Natural killer cell (primary cell): ENCODE measurements around the gene GCNT2. TPM values are rescaled to one million over a fixed set of nuclear protein-coding genes. Genes with fewer than 3 reads are reported as not detected.
"Not testable (repeated sequence)": the region's sequence is repeated elsewhere in the genome, so short reads cannot be mapped to it uniquely, and the experiment has no call there.

Experiments
- ATAC-seq, 3 donors: fragments of 150-1000 bp in 2 of 3; fragments of 200-7000 bp in 1 of 3; cut with Tn5 transposase; 1 replicate in 1 of 3; 2 replicates in 2 of 3; pipeline ENCODE4 v1.10.0; 2021; ENCODE audit warnings: mild to moderate bottlenecking in 2 of 3, moderate library complexity in 2 of 3
- DNase-seq, 2 donors: peaks; one replicate each; pipeline versions ENCODE4 v3.0.0 to v3.0.0-alpha.2; 2013 to 2021; ENCODE audit warnings: mixed read lengths in 1 of 2
- H3K27ac ChIP-seq: one replicate; pipeline ENCODE4 v1.5.1; 2013; ENCODE audit warnings: mild to moderate bottlenecking, low read length
- H3K27me3 ChIP-seq: one replicate; pipeline ENCODE4 v1.6.1; 2013; ENCODE audit warnings: low read length; ENCODE audit not compliant: control insufficient read depth, insufficient read depth
- H3K36me3 ChIP-seq: one replicate; pipeline ENCODE4 v1.6.1; 2013; ENCODE audit warnings: low read length; ENCODE audit not compliant: control insufficient read depth, insufficient read depth
- H3K4me1 ChIP-seq: one replicate; pipeline ENCODE4 v1.6.1; 2013; ENCODE audit warnings: low read length; ENCODE audit not compliant: control insufficient read depth, insufficient read depth
- H3K4me3 ChIP-seq: one replicate; pipeline ENCODE4 v1.5.1; 2013; ENCODE audit warnings: low read length
- H3K9me3 ChIP-seq: one replicate; pipeline ENCODE4 v1.6.1; 2013; ENCODE audit warnings: low read length; ENCODE audit not compliant: control insufficient read depth, insufficient read depth
- H3K27ac Mint-ChIP-seq, 2 donors: one replicate each; pipeline ENCODE4 v1.8.0; 2022; ENCODE audit warnings: mild to moderate bottlenecking in 2 of 2, mixed read lengths in 2 of 2, moderate library complexity in 1 of 2
- H3K27me3 Mint-ChIP-seq, 2 donors: one replicate each; pipeline ENCODE4 v1.8.0; 2022; ENCODE audit warnings: low read depth in 2 of 2, mixed read lengths in 2 of 2
- H3K36me3 Mint-ChIP-seq: one replicate; pipeline ENCODE4 v1.8.0; 2022; ENCODE audit warnings: mixed read lengths
- H3K4me1 Mint-ChIP-seq, 2 donors: one replicate each; pipeline ENCODE4 v1.8.0; 2022; ENCODE audit warnings: mixed read lengths in 2 of 2
- H3K4me3 Mint-ChIP-seq: one replicate; pipeline ENCODE4 v1.8.0; 2022; ENCODE audit warnings: mild to moderate bottlenecking, moderate library complexity, mixed read lengths
- H3K9me3 Mint-ChIP-seq, 2 donors: one replicate each; pipeline ENCODE4 v1.8.0; 2022; ENCODE audit warnings: mixed read lengths in 2 of 2
- CTCF ChIP-seq: fragments of 200-600 bp; IDR thresholded peaks from one replicate; pipeline ENCODE4 v1.8.0; 2022; ENCODE audit warnings: antibody characterized with exemption
- WGBS: methylation state at CpG from one replicate; pipeline ENCODE4 v1.1.7; 2013; ENCODE audit warnings: missing lambda C conversion rate; ENCODE audit not compliant: insufficient coverage; 5-methylcytosine and 5-hydroxymethylcytosine counted together
- intact Hi-C: fragments of 100-400 bp; cut with micrococcal nuclease; formaldehyde crosslinking; loops from one replicate; pipeline ENCODE4 v1.14.2; 2022
- total RNA-seq, 4 donors: library from RNA; stranded (reverse); fragments of 120-200 nt in 1 of 4; gene quantifications; one replicate each; pipeline versions ENCODE4 v1.2.3 to v1.2.4, GENCODE V29; 2013 to 2022

The GCNT2 gene
- total RNA-seq, 3 donors from 2014 or later (not counting 1 experiment from before 2014, with no cell fraction given): 0.79 to 4.7 (median 0.80) TPM

- H3K27ac ChIP-seq: no peak overlapping the region
Measured at GRCh38 chr6:10655508-10656055, 134.4 kb downstream of the GCNT2 start.

GRCh38 chr6:10658910-10659698 lies 138.0 kb downstream of the GCNT2 start:
- no peaks in the 10 kb centered on the region for H3K36me3 ChIP-seq
- Mint-ChIP-seq H3K27me3 (peaks cover 2 to 11% of the 10 kb centered on the region in 2 donors), H3K27ac (peak overlapping the region in 1 of 2 donors; percentile 42), H3K4me3 (peak overlapping the region; percentile 45), H3K4me1 (peaks cover 9 to 10% of the 10 kb centered on the region in 2 donors), H3K9me3 (no peaks in the 10 kb centered on the region), H3K36me3 (no peaks in the 10 kb centered on the region)
- 85% methylated on average over 24 of the region's 24 CpGs for WGBS
- H3K27me3 ChIP-seq: no peaks in the 10 kb centered on the region
- peaks cover 8% of the 10 kb centered on the region for H3K4me1 ChIP-seq
- DNase-seq (no peak), ATAC-seq (no peak)
- TF ChIP-seq CTCF: no peak
- intact Hi-C loops: no loop called here
- no peak overlapping the region for H3K27ac ChIP-seq
- H3K4me3 ChIP-seq: peak overlapping the region; percentile 27
- H3K9me3 ChIP-seq: no peaks in the 10 kb centered on the region

More at GRCh38 chr6:10655508-10656055, 134.4 kb downstream of the GCNT2 start:
- Mint-ChIP-seq H3K4me1 (peaks cover 9 to 10% of the 10 kb centered on the region in 2 donors), H3K9me3 (no peaks in the 10 kb centered on the region), H3K27me3 (peaks cover 8 to 25% of the 10 kb centered on the region in 2 donors), H3K27ac (peak overlapping the region in 1 of 2 donors; percentile 57), H3K4me3 (no peak overlapping the region), H3K36me3 (no peaks in the 10 kb centered on the region)
- peak; percentile 30 to 65 (median 47) for ATAC-seq
- intact Hi-C loops: no loop called here
- Histone ChIP-seq H3K27me3 (no peaks in the 10 kb centered on the region), H3K36me3 (no peaks in the 10 kb centered on the region), H3K4me3 (no peak overlapping the region), H3K9me3 (no peaks in the 10 kb centered on the region), H3K4me1 (peaks cover 8% of the 10 kb centered on the region)
- TF ChIP-seq CTCF: no peak
- 22% methylated on average over 12 of the region's 12 CpGs for WGBS
- DNase-seq: peak in 1 of 2 donors; percentile 57

- H3K4me3 ChIP-seq: peak overlapping the region; percentile 27
- Mint-ChIP-seq H3K27me3 (peaks cover 2 to 16% of the 10 kb centered on the region in 2 donors), H3K9me3 (no peaks in the 10 kb centered on the region), H3K4me3 (no peak overlapping the region), H3K27ac (peak overlapping the region in 1 of 2 donors; percentile 42), H3K4me1 (peaks cover 9 to 10% of the 10 kb centered on the region in 2 donors), H3K36me3 (no peaks in the 10 kb centered on the region)
- no peaks in the 10 kb centered on the region for H3K9me3 ChIP-seq
- no peaks in the 10 kb centered on the region for H3K36me3 ChIP-seq
- DNase-seq (peak in 1 of 2 donors; percentile 4), ATAC-seq (peak in 1 of 3 donors; percentile 34)
- no peak overlapping the region for H3K27ac ChIP-seq
- TF ChIP-seq CTCF: no peak
- H3K4me1 ChIP-seq: peaks cover 8% of the 10 kb centered on the region
- intact Hi-C loops: no loop called here
- 81% methylated on average over 48 of the region's 48 CpGs for whole genome bisulfite sequencing
- H3K27me3 ChIP-seq: no peaks in the 10 kb centered on the region
Measured at GRCh38 chr6:10659699-10660348, 138.7 kb downstream of the GCNT2 start.

GRCh38 chr6:10660431-10661191 lies 139.5 kb downstream of the GCNT2 start:
- H3K4me3 ChIP-seq, ATAC-seq, H3K4me1 ChIP-seq, H3K27ac Mint-ChIP-seq, H3K4me1 Mint-ChIP-seq, H3K27ac ChIP-seq, H3K36me3 ChIP-seq, H3K9me3 ChIP-seq, intact Hi-C loops, DNase-seq, H3K36me3 Mint-ChIP-seq, H3K9me3 Mint-ChIP-seq, H3K27me3 ChIP-seq: not testable (repeated sequence)
- Mint-ChIP-seq H3K4me3 (peak overlapping the region; percentile 28), H3K27me3 (peaks cover 4 to 13% of the 10 kb centered on the region in 2 donors)
- 88% methylated on average over 11 of the region's 11 CpGs for WGBS
